ENCODE data around the gene CTNNA1.

The CTNNA1 gene

DNA sequence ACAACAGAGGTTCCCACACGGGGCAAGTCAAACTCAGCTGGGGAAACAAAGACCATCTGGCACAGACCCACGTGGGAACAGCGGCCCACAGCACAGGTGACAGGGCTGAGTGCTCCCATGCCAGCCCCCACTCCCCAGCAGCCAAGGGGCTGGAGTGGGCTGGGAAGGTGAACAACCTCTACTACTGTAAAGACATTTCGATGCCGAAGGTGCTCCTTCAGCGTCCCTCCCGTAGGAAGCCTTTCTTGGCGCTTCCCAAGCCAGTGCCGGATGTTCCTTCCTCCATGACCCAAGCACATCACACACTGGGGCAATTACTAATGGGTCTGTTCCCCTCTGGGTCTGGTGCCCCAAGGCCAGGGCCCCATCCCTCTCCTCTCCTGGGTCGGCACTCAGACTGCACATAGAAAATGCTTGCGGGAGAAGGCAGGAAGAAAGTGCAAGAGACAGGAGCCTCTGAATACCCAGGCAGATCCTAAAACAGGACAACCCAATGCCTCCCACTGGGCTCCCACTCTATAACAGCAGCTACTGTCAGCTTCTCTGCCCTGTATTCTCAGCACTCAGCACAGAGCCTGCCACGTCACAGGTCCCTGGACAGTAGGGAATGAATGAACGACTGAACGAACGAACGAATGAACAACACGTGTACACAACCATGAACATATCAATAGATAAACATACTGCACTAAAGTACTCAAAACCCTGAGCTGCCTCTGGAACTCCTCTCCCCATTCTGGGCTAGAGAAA, 198.9 kb downstream of the CTNNA1 start:
- ATAC-seq, result no peak
- no peak for TF ChIP-seq ZC3H10 (CRISPR knock-in tag; IDR thresholded peaks at IDR 0.05)
- no peak for TF ChIP-seq CSDC2 (CRISPR knock-in tag; IDR thresholded peaks at IDR 0.05)
- no peak for TF ChIP-seq TOX (CRISPR knock-in tag; IDR thresholded peaks at IDR 0.05; ENCODE audit: borderline replicate concordance)
- TF ChIP-seq, protein P1, sequence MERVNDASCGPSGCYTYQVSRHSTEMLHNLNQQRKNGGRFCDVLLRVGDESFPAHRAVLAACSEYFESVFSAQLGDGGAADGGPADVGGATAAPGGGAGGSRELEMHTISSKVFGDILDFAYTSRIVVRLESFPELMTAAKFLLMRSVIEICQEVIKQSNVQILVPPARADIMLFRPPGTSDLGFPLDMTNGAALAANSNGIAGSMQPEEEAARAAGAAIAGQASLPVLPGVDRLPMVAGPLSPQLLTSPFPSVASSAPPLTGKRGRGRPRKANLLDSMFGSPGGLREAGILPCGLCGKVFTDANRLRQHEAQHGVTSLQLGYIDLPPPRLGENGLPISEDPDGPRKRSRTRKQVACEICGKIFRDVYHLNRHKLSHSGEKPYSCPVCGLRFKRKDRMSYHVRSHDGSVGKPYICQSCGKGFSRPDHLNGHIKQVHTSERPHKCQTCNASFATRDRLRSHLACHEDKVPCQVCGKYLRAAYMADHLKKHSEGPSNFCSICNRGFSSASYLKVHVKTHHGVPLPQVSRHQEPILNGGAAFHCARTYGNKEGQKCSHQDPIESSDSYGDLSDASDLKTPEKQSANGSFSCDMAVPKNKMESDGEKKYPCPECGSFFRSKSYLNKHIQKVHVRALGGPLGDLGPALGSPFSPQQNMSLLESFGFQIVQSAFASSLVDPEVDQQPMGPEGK (CRISPR knock-in tag; IDR thresholded peaks at IDR 0.05; ENCODE audit: borderline replicate concordance), result no peak
- TF ChIP-seq SNAI2 (CRISPR knock-in tag; IDR thresholded peaks at IDR 0.05), result no peak

DNA sequence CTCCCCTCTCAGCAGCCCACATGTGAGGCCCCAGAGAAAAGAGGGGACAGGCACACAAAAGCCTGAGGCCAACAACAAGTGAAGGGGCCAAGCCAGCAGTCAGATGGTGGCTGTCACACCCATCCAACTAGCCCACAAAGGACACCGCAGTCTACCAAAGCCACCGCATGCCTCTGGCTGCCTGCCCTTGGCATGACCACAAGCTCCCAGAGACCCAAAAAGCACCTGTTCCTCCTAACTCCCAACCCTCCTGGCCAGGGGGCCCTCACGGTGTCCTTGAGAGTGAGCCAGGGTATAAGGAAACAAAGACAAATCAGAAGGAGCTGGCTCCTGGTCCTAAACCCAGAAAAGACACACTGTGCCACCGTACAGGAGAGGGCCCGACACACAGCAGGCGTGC, 199.7 kb downstream of the CTNNA1 start:
- no peak for TF ChIP-seq RARB (CRISPR knock-in tag; IDR thresholded peaks at IDR 0.05)
- TF ChIP-seq ZNF70 (CRISPR knock-in tag; IDR thresholded peaks at IDR 0.05), result no peak
- no peak for TF ChIP-seq ZC3H10 (CRISPR knock-in tag; IDR thresholded peaks at IDR 0.05)
- no peak for TF ChIP-seq ARNTL (CRISPR knock-in tag; IDR thresholded peaks at IDR 0.05; ENCODE audit: borderline replicate concordance, low read depth)
- TF ChIP-seq, protein P2, sequence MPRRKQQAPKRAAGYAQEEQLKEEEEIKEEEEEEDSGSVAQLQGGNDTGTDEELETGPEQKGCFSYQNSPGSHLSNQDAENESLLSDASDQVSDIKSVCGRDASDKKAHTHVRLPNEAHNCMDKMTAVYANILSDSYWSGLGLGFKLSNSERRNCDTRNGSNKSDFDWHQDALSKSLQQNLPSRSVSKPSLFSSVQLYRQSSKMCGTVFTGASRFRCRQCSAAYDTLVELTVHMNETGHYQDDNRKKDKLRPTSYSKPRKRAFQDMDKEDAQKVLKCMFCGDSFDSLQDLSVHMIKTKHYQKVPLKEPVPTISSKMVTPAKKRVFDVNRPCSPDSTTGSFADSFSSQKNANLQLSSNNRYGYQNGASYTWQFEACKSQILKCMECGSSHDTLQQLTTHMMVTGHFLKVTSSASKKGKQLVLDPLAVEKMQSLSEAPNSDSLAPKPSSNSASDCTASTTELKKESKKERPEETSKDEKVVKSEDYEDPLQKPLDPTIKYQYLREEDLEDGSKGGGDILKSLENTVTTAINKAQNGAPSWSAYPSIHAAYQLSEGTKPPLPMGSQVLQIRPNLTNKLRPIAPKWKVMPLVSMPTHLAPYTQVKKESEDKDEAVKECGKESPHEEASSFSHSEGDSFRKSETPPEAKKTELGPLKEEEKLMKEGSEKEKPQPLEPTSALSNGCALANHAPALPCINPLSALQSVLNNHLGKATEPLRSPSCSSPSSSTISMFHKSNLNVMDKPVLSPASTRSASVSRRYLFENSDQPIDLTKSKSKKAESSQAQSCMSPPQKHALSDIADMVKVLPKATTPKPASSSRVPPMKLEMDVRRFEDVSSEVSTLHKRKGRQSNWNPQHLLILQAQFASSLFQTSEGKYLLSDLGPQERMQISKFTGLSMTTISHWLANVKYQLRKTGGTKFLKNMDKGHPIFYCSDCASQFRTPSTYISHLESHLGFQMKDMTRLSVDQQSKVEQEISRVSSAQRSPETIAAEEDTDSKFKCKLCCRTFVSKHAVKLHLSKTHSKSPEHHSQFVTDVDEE (CRISPR knock-in tag; IDR thresholded peaks at IDR 0.05), result no peak
- no peak for TF ChIP-seq ESRRG (CRISPR knock-in tag; IDR thresholded peaks at IDR 0.05)
- TF ChIP-seq BACH2 (CRISPR knock-in tag; IDR thresholded peaks at IDR 0.05; ENCODE audit: borderline replicate concordance), result no peak
- no peak for TF ChIP-seq ZFP30 (CRISPR knock-in tag; IDR thresholded peaks at IDR 0.05)
- no peak for TF ChIP-seq SNAI2 (CRISPR knock-in tag; IDR thresholded peaks at IDR 0.05)
- no peak for ATAC-seq

DNA sequence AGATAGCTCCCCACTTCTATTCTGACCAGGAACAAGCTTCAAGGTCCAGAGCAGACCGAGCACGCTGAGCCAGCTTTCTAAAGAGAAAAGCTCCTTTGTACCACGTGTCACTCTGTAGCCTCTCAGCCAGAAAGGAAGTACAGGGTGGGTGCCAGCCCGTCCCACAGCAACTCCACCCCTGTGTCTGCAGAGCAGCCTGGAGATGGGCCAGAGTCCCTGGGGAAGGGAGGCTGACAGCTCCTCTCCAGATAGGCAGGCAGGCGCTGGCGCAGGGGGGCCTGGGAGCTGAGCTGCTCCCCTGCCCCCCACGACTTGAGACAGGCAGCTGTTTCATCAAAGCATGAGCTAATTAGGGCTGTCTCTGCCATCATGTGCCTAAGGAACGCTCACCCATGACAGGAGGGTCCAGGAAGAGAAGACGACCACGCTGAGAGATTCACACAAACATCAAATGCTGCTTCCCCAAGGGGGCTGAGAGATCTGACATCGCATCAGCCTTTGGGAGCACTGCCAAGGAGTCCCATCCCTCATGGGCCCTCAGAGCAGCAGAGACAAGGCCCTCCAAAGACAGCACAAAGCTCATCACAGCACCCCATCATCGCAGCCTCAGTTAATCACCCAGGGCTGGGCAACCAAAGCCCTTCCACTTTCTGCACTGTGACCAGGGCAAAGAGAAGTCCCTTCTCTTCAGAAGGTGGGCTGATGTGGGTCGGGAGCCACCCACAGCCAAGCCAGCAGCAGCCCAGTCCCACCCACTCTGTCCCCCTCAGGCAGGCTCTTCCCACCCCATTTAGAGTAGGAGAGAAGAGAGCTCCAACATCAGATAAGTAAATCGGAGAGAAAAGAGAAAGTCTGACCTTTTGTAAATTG, 200.4 kb downstream of the CTNNA1 start:
- ATAC-seq, result peak; percentile 79
- TF ChIP-seq GLIS3 (CRISPR knock-in tag; IDR thresholded peaks at IDR 0.05) (no peak), TCF4 (CRISPR knock-in tag; IDR thresholded peaks at IDR 0.05; ENCODE audit: borderline replicate concordance) (0 out of 2 replicates have a peak, but pooled peaks have one; percentile 31)
- TF ChIP-seq, protein P2 (CRISPR knock-in tag; IDR thresholded peaks at IDR 0.05), result peak; percentile 15; the same call in 1 of the 2 replicates

DNA sequence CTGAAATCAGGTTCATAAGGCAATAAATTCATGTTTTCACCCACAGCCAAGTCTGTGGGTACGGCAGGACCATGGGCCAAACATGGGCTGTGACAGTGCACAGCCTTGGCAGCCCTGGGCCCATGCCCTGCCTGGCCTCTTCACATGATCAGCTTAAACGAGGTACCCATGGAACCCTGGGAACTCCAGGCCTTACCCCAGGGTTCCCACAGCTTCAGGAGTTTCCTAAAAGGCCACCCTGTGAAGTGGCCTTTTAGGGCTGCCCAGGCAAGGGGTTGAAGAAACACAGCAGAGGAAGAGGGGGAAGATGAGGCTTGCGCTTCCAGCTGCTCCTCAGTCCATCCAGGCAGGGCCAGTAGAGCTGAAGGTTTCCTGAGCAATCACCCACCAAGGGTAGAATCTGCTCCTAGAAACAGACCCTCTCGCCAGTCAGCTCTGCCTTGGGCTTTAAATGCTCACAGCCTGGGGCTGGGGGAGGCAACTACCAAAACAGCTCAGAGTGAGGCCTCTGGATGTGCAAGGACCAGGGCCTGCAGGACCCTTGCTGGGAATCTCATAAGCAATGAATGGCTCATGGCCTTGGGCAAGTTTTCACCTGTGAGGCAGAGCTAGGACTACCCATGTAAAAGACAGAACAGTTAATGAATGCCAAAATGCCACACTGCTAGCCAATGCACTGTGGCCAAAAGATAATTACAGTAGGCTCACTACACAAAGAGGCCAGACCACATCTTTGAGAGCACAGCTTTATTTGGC, 201.2 kb downstream of the CTNNA1 start:
- no peak for TF ChIP-seq ISL1 (CRISPR knock-in tag; IDR thresholded peaks at IDR 0.05)
- no peak for TF ChIP-seq ARNTL (CRISPR knock-in tag; IDR thresholded peaks at IDR 0.05; ENCODE audit: borderline replicate concordance, low read depth)
- TF ChIP-seq RARB (CRISPR knock-in tag; IDR thresholded peaks at IDR 0.05), result no peak
- TF ChIP-seq, protein P1 (CRISPR knock-in tag; IDR thresholded peaks at IDR 0.05; ENCODE audit: borderline replicate concordance), result no peak
- TF ChIP-seq CSDC2 (CRISPR knock-in tag; IDR thresholded peaks at IDR 0.05), result no peak
- TF ChIP-seq ZFP30 (CRISPR knock-in tag; IDR thresholded peaks at IDR 0.05), result no peak
- no peak for TF ChIP-seq ZNF8 (CRISPR knock-in tag; IDR thresholded peaks at IDR 0.05)
- no peak for TF ChIP-seq PPARA (CRISPR knock-in tag; IDR thresholded peaks at IDR 0.05; ENCODE audit: borderline replicate concordance)
- TF ChIP-seq ESRRG (CRISPR knock-in tag; IDR thresholded peaks at IDR 0.05), result no peak
- TF ChIP-seq, protein P3, sequence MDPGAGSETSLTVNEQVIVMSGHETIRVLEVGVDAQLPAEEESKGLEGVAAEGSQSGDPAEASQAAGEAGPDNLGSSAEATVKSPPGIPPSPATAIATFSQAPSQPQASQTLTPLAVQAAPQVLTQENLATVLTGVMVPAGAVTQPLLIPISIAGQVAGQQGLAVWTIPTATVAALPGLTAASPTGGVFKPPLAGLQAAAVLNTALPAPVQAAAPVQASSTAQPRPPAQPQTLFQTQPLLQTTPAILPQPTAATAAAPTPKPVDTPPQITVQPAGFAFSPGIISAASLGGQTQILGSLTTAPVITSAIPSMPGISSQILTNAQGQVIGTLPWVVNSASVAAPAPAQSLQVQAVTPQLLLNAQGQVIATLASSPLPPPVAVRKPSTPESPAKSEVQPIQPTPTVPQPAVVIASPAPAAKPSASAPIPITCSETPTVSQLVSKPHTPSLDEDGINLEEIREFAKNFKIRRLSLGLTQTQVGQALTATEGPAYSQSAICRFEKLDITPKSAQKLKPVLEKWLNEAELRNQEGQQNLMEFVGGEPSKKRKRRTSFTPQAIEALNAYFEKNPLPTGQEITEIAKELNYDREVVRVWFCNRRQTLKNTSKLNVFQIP (CRISPR knock-in tag; IDR thresholded peaks at IDR 0.05; ENCODE audit: borderline replicate concordance, low read depth), result no peak
- ATAC-seq, result no peak

Data from SK-N-SH treated with all-trans-retinoic acid at 6 μM for 48 hours (cell line).